CD14-positive monocyte (primary cell): ENCODE measurements around the gene FOXL2. TPM values are rescaled to one million over a fixed set of nuclear protein-coding genes. Genes with fewer than 3 reads are reported as not detected.

ENCODE experiments used
- DNase-seq, 3 donors: peaks; one replicate each; pipeline ENCODE4 v3.0.0-alpha.2; 2011 to 2022
- H2AFZ ChIP-seq: 2 replicates; pipeline ENCODE4 v1.6.0; 2012; ENCODE audit warnings: mild to moderate bottlenecking, low read depth, low read length, inconsistent platforms; ENCODE audit not compliant: insufficient read depth, poor library complexity, severe bottlenecking
- H3K27ac ChIP-seq, 2 donors: 1 replicate in 1 of 2; 2 replicates in 1 of 2; pipeline ENCODE4 v1.5.1; 2012 to 2013; ENCODE audit warnings: low read length in 2 of 2, control low read depth in 1 of 2, inconsistent platforms in 1 of 2, low read depth in 1 of 2, mild to moderate bottlenecking in 1 of 2
- H3K27me3 ChIP-seq, 2 donors: one replicate each; pipeline versions ENCODE4 v1.6.0 to v1.6.1; 2011 to 2013; ENCODE audit warnings: low read length in 2 of 2; ENCODE audit not compliant: control insufficient read depth in 2 of 2, insufficient read depth in 2 of 2
- H3K36me3 ChIP-seq, 2 donors: replicated peaks in 1 of 2; 1 replicate in 1 of 2; 2 replicates in 1 of 2; pipeline versions ENCODE4 v1.5.1 to v1.6.1; 2012 to 2013; ENCODE audit warnings: low read length in 2 of 2, control low read depth in 1 of 2, inconsistent platforms in 1 of 2, mild to moderate bottlenecking in 1 of 2; ENCODE audit not compliant: insufficient read depth in 2 of 2, control insufficient read depth in 1 of 2
- H3K4me1 ChIP-seq, 2 donors: 1 replicate in 1 of 2; 2 replicates in 1 of 2; pipeline versions ENCODE4 v1.5.1 to v1.6.1; 2012 to 2013; ENCODE audit warnings: low read length in 2 of 2, control low read depth in 1 of 2, inconsistent platforms in 1 of 2, mild to moderate bottlenecking in 1 of 2, moderate library complexity in 1 of 2; ENCODE audit not compliant: insufficient read depth in 2 of 2, control insufficient read depth in 1 of 2
- H3K4me2 ChIP-seq: replicated peaks from 2 replicates; pipeline ENCODE3; 2012; ENCODE audit warnings: low read length, moderate library complexity, mild to moderate bottlenecking; ENCODE audit not compliant: poor library complexity, severe bottlenecking; ENCODE audit errors: extremely low read depth
- H3K4me3 ChIP-seq, 3 experiments: fragments of 200-600 bp in 1 of 3; sonication (generic) in 1 of 3; replicated peaks in 1 of 3; 1 replicate in 2 of 3; 2 replicates in 1 of 3; pipeline ENCODE4 v1.5.1; 2011 to 2013; ENCODE audit warnings: low read length in 3 of 3, mild to moderate bottlenecking in 3 of 3, control low read depth in 2 of 3, low read depth in 2 of 3, inconsistent platforms in 1 of 3, moderate library complexity in 1 of 3
- H3K79me2 ChIP-seq: 2 replicates; pipeline ENCODE4 v1.6.0; 2012; ENCODE audit warnings: mild to moderate bottlenecking, control low read depth, inconsistent platforms, low read length, moderate library complexity; ENCODE audit not compliant: insufficient read depth
- H3K9ac ChIP-seq: 2 replicates; pipeline ENCODE4 v1.6.0; 2017; ENCODE audit warnings: low read length, mild to moderate bottlenecking; ENCODE audit not compliant: insufficient read depth, poor library complexity, severe bottlenecking
- H3K9me3 ChIP-seq, 2 donors: replicated peaks in 1 of 2; 1 replicate in 1 of 2; 2 replicates in 1 of 2; pipeline versions ENCODE4 v1.5.1 to v1.6.1; 2012 to 2013; ENCODE audit warnings: low read length in 2 of 2, control low read depth in 1 of 2; ENCODE audit not compliant: control insufficient read depth in 1 of 2, insufficient read depth in 1 of 2
- H4K20me1 ChIP-seq: 2 replicates; pipeline ENCODE4 v1.6.0; 2012; ENCODE audit warnings: mild to moderate bottlenecking, low read length, control low read depth, moderate library complexity; ENCODE audit not compliant: insufficient read depth
- H3K27ac Mint-ChIP-seq, 7 donors: one replicate each; pipeline ENCODE4 v1.8.0; 2020; ENCODE audit warnings: mild to moderate bottlenecking in 7 of 7, mixed read lengths in 7 of 7, moderate library complexity in 6 of 7, inconsistent platforms in 2 of 7
- H3K27me3 Mint-ChIP-seq, 3 donors: one replicate each; pipeline ENCODE4 v1.8.0; 2021 to 2022; ENCODE audit warnings: low read depth in 3 of 3, mild to moderate bottlenecking in 3 of 3, mixed read lengths in 3 of 3, moderate library complexity in 3 of 3, inconsistent platforms in 1 of 3
- H3K36me3 Mint-ChIP-seq, 2 donors: one replicate each; pipeline ENCODE4 v1.8.0; 2020; ENCODE audit warnings: mixed read lengths in 2 of 2, inconsistent platforms in 1 of 2, mild to moderate bottlenecking in 1 of 2
- H3K4me1 Mint-ChIP-seq: one replicate; pipeline ENCODE4 v1.8.0; 2020; ENCODE audit warnings: mild to moderate bottlenecking, mixed read lengths
- H3K4me3 Mint-ChIP-seq, 2 donors: one replicate each; pipeline ENCODE4 v1.8.0; 2020; ENCODE audit warnings: mild to moderate bottlenecking in 2 of 2, mixed read lengths in 2 of 2, moderate library complexity in 1 of 2
- H3K9me3 Mint-ChIP-seq, 7 donors: one replicate each; pipeline ENCODE4 v1.8.0; 2020 to 2022; ENCODE audit warnings: mixed read lengths in 7 of 7, mild to moderate bottlenecking in 6 of 7, moderate library complexity in 6 of 7, inconsistent platforms in 2 of 7
- WGBS: methylation state at CpG from one replicate; pipeline ENCODE4 v1.1.5; 2013; ENCODE audit warnings: missing lambda C conversion rate; ENCODE audit not compliant: insufficient coverage; 5-methylcytosine and 5-hydroxymethylcytosine counted together
- intact Hi-C, 2 donors: fragments of 100-400 bp; cut with micrococcal nuclease; formaldehyde crosslinking; loops; one replicate each; pipeline versions ENCODE4 v1.15.0 to v1.15.1; 2023
- polyA plus RNA-seq, 3 donors: library from polyadenylated mRNA; depleted of rRNA in 1 of 3; unstranded in 2 of 3; stranded (reverse) in 1 of 3; fragments of 300-500 nt in 2 of 3; fragments of >200 nt in 1 of 3; fragmentation: Illumina TruSeq in 2 of 3; gene quantifications; 1 replicate in 2 of 3; 2 replicates in 1 of 3; pipeline ENCODE4 v1.2.3, GENCODE V29; 2012 to 2021
- TF ChIP-seq, protein P1 (sequence below): fragments of 200-600 bp; IDR thresholded peaks from one replicate; pipeline ENCODE4 v1.8.0; 2022; ENCODE audit warnings: antibody characterized with exemption, mild to moderate bottlenecking

FOXL2 gene
- polyA plus RNA-seq, 3 donors: not detected

DNA sequence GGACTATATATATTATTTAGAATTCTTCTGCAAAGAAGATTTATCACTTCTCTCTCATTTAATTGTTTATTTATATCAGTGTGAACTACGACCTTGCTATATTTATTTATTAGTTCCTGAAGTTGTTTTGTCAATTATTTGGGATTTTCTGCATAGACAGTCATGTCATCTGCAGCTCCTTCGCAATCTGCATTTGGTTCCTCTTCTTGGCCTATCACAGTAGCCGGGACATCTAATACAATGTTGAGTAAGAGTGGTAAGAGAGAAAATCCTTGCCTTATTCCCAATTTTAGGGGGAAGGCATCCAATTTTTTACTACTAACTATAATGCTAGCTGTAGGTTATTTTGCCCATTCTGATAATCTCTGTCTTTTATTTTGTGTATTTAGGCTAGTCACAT is 39.4 kb downstream of the FOXL2 start:
- no peaks in the 10 kb centered on the region for H3K36me3 Mint-ChIP-seq

GRCh38 chr3:138902171-138902570 is 44.8 kb downstream of the FOXL2 start:
- H3K36me3 Mint-ChIP-seq: no peaks in the 10 kb centered on the region
- H3K27ac Mint-ChIP-seq: peak overlapping the region; percentile 63 to 91 (median 82)
- peaks cover 0 to 2% (median 0%) of the 10 kb centered on the region in 7 donors for H3K9me3 Mint-ChIP-seq
- H3K4me2 ChIP-seq: no peak overlapping the region
- peaks cover 33% of the 10 kb centered on the region for H3K4me1 Mint-ChIP-seq
- no peaks in the 10 kb centered on the region for H3K36me3 ChIP-seq
- DNase-seq: peak; percentile 27 to 53 (median 52)
- peaks cover 23% of the 10 kb centered on the region in 2 donors for H3K4me1 ChIP-seq
- no peaks in the 10 kb centered on the region for H3K79me2 ChIP-seq
- H3K27me3 Mint-ChIP-seq: peaks cover 0 to 7% (median 0%) of the 10 kb centered on the region in 3 donors
- TF ChIP-seq, protein P1, sequence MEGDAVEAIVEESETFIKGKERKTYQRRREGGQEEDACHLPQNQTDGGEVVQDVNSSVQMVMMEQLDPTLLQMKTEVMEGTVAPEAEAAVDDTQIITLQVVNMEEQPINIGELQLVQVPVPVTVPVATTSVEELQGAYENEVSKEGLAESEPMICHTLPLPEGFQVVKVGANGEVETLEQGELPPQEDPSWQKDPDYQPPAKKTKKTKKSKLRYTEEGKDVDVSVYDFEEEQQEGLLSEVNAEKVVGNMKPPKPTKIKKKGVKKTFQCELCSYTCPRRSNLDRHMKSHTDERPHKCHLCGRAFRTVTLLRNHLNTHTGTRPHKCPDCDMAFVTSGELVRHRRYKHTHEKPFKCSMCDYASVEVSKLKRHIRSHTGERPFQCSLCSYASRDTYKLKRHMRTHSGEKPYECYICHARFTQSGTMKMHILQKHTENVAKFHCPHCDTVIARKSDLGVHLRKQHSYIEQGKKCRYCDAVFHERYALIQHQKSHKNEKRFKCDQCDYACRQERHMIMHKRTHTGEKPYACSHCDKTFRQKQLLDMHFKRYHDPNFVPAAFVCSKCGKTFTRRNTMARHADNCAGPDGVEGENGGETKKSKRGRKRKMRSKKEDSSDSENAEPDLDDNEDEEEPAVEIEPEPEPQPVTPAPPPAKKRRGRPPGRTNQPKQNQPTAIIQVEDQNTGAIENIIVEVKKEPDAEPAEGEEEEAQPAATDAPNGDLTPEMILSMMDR: no peak
- H3K9me3 ChIP-seq: no peaks in the 10 kb centered on the region
- H3K27me3 ChIP-seq: no peaks in the 10 kb centered on the region
- no peaks in the 10 kb centered on the region for H4K20me1 ChIP-seq
- H3K9ac ChIP-seq: no peak overlapping the region
- no peak overlapping the region for H3K4me3 ChIP-seq
- intact Hi-C loops: no loop called here
- 55% methylated on average over 1 of the region's 1 CpG for WGBS
- H3K4me3 Mint-ChIP-seq: no peak overlapping the region
- H3K27ac ChIP-seq: peak overlapping the region; percentile 2 to 68
- no peak overlapping the region for H2AFZ ChIP-seq

More for the DNA sequence above, 39.4 kb downstream of the FOXL2 start:
- Mint-ChIP-seq H3K4me1 (peaks cover 29% of the 10 kb centered on the region), H3K27ac (peak overlapping the region in 1 of 7 donors; percentile 15), H3K9me3 (peaks cover 0 to 3% (median 0%) of the 10 kb centered on the region in 7 donors), H3K4me3 (no peak overlapping the region), H3K27me3 (peaks cover 0 to 4% (median 3%) of the 10 kb centered on the region in 3 donors)
- H3K4me1 ChIP-seq: peaks cover 28 to 30% of the 10 kb centered on the region in 2 donors
- TF ChIP-seq, protein P1: no peak
- peak in 2 of 3 donors; percentile 66 for DNase-seq
- no peaks in the 10 kb centered on the region for H3K79me2 ChIP-seq
- no peaks in the 10 kb centered on the region for H3K36me3 ChIP-seq
- no peak overlapping the region for H3K4me3 ChIP-seq
- WGBS: no CpG with 5 or more reads among the region's 3 CpGs
- H3K9me3 ChIP-seq: no peaks in the 10 kb centered on the region
- H3K9ac ChIP-seq: no peak overlapping the region
- no peak overlapping the region for H3K4me2 ChIP-seq
- no peaks in the 10 kb centered on the region for H3K27me3 ChIP-seq
- H4K20me1 ChIP-seq: no peaks in the 10 kb centered on the region
- H3K27ac ChIP-seq: no peak overlapping the region
- H2AFZ ChIP-seq: no peak overlapping the region
- intact Hi-C loops: no loop called here
